HG03045 (cell line): ENCODE results near the gene ZCCHC8.
"Not testable (repeated sequence)": the region's sequence is repeated elsewhere in the genome, so short reads cannot be mapped to it uniquely, and the experiment has no call there.

Experiments used
- ATAC-seq: cut with Tn5 transposase; IDR thresholded peaks from one replicate; pipeline ENCODE4 v1.9.1; 2021; ENCODE audit warnings: mild to moderate bottlenecking, moderate library complexity; ENCODE audit not compliant: unreplicated experiment

ZCCHC8 gene

GRCh38 chr12:122473543-122474323 lies 27.0 kb downstream of the ZCCHC8 start:
- no peak for ATAC-seq

- ATAC-seq = no peak
Observed at GRCh38 chr12:122471324-122472226, 29.2 kb downstream of the ZCCHC8 start.

GRCh38 chr12:122470576-122470975 lies 30.2 kb downstream of the ZCCHC8 start:
- ATAC-seq = not testable (repeated sequence)

GRCh38 chr12:122469856-122470255 lies 30.9 kb downstream of the ZCCHC8 start:
- ATAC-seq = not testable (repeated sequence)

- no peak for ATAC-seq
Observed at GRCh38 chr12:122467983-122468382, 32.7 kb downstream of the ZCCHC8 start.

GRCh38 chr12:122464317-122465042 lies 36.3 kb downstream of the ZCCHC8 start:
- ATAC-seq = not testable (repeated sequence)

- ATAC-seq = no peak
Observed at GRCh38 chr12:122460641-122461040, 40.1 kb downstream of the ZCCHC8 start.

- no peak for ATAC-seq
Observed at GRCh38 chr12:122460061-122460460, 40.7 kb downstream of the ZCCHC8 start.

GRCh38 chr12:122459211-122459610 lies 41.5 kb downstream of the ZCCHC8 start:
- ATAC-seq = no peak

- no peak for ATAC-seq
Observed at GRCh38 chr12:122458105-122459035, 42.4 kb downstream of the ZCCHC8 start.

GRCh38 chr12:122457627-122458026 lies 43.1 kb downstream of the ZCCHC8 start:
- no peak for ATAC-seq

- no peak for ATAC-seq
Observed at GRCh38 chr12:122454739-122455138, 46.0 kb downstream of the ZCCHC8 start.

- no peak for ATAC-seq
Observed at GRCh38 chr12:122454250-122454721, 46.4 kb downstream of the ZCCHC8 start.

- no peak for ATAC-seq
Observed at GRCh38 chr12:122452701-122453285, 47.9 kb downstream of the ZCCHC8 start.

- no peak for ATAC-seq
Observed at GRCh38 chr12:122449317-122449716, 51.4 kb downstream of the ZCCHC8 start.

- not testable (repeated sequence) for ATAC-seq
Observed at GRCh38 chr12:122447825-122448224, 52.9 kb downstream of the ZCCHC8 start.

- ATAC-seq = not testable (repeated sequence)
Observed at GRCh38 chr12:122446390-122446789, 54.3 kb downstream of the ZCCHC8 start.

- ATAC-seq = not testable (repeated sequence)
Observed at GRCh38 chr12:122444071-122444470, 56.7 kb downstream of the ZCCHC8 start.

GRCh38 chr12:122438822-122439221 lies 61.9 kb downstream of the ZCCHC8 start:
- not testable (repeated sequence) for ATAC-seq
